HG02852 (cell line): Measurements from ENCODE around the gene CYB561D1.
"Not testable (repeated sequence)": the region's sequence is repeated elsewhere in the genome, so short reads cannot be mapped to it uniquely, and the experiment has no call there.

Experiments
- ATAC-seq: cut with Tn5 transposase; IDR thresholded peaks from one replicate; pipeline ENCODE4 v1.9.1; 2021; ENCODE audit warnings: mild to moderate bottlenecking, moderate library complexity; ENCODE audit not compliant: unreplicated experiment

Gene CYB561D1, protein sequence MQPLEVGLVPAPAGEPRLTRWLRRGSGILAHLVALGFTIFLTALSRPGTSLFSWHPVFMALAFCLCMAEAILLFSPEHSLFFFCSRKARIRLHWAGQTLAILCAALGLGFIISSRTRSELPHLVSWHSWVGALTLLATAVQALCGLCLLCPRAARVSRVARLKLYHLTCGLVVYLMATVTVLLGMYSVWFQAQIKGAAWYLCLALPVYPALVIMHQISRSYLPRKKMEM

DNA sequence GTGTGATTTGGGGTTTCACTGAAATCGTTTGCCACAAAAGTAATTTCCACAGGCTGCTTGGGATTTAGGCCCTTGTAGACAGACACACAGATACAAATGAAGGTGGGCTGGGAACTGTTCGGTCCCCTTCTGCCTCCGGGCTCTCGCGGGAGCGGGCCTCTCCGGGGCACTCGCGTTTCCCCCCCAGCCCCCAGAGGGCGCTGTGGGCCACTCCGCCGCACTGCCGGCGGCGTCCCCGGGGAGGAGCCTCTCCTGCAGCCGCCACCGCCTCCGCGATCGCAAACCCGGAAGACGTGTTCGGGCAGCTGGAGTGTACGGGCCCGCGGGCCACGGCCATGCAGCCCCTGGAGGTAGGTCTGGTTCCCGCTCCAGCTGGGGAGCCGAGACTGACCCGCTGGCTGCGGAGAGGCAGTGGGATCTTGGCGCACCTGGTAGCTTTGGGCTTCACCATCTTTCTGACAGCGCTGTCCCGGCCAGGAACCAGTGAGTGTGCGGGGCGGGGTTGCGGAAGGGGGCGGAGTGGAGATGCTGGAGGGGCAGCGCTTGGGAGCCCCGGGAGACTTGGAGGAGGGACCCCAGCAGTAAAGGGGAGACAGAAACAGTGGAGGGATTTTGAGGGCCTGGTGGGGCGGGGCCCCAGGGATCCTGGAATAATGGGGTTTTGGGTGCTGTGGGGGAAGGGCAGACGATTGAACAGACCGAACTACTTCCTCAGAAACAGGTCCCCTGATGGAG is at the start of gene CYB561D1:
CYB561D1 (plus strand) TSS at position 290 of the 735 bp plus-strand sequence; CDS start at position 336, 46 bp downstream.
- peak; percentile 87 for ATAC-seq

DNA sequence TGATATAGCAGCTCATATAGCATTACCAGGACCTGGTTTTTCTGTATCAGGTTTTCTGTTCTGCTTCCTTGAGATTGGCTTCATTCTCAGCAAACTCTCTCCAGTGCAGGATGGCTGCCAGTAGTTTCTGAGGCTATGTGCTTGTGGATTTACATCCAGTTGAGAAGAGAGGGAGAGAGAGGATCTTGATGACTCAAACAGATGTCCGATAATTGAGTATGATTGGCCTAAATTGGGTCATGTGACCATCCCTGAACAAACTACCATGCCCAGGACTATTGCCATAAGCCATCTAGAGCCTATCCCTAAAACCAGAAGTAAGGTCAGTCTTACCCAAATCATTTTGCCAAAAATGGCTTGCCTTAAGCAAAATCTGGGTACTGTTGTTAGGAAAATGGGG is 49.5 kb upstream of the CYB561D1 start:
- ATAC-seq, result no peak

DNA sequence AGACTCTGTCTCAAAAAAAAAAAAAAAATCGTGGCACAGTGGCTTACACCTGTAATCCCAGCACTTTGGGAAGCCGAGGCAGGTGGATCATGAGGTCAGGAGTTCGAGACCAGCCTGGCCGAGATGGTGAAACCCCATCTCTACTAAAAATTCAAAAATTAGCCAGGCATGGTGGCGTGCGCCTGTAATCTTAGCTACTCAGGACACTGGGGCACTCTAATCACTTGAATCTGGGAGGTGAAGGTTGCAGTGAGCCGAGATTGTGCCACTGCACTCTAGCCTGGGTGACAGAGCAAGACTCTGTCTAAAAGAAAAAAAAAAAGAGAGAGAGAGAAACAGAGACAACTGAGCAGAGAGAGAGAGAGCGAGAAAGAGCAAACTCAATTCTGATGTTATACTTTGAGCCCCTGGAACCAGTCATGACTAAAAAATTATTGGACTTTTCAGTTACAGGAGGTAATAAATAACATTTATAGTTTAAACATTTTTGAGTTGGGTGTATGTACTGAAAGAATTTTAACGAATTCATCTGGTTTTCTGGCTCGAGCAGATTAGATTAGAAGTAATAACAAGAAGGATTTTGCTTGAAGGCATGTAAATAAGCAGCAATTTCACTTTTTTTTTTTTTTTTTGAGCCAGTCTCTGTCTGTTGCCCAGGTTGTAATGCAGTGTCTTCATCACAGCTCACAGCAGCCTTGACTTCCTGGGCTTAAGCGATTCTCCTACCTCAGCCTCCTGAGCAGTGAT is 47.8 kb upstream of the CYB561D1 start:
- ATAC-seq, result not testable (repeated sequence)

DNA sequence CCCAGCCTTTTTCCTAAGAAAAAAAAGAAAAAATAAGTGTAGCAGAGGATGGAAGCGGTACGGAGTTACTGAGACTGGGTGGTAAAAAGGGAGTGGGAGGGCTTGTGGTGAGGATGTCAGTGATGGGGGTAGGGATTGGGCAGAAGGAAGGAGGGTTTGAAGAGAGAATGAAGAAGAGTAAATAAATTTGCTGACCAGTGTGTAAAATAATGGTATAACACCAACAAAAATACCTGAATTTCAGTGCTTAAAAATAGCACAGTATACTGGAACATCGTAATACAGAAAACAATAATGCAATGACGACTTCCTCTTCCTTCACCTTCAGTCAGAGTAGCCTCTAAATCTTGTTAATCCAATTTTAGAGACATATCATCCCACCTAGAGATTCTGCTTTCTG is 46.4 kb upstream of the CYB561D1 start:
- ATAC-seq, result no peak

DNA sequence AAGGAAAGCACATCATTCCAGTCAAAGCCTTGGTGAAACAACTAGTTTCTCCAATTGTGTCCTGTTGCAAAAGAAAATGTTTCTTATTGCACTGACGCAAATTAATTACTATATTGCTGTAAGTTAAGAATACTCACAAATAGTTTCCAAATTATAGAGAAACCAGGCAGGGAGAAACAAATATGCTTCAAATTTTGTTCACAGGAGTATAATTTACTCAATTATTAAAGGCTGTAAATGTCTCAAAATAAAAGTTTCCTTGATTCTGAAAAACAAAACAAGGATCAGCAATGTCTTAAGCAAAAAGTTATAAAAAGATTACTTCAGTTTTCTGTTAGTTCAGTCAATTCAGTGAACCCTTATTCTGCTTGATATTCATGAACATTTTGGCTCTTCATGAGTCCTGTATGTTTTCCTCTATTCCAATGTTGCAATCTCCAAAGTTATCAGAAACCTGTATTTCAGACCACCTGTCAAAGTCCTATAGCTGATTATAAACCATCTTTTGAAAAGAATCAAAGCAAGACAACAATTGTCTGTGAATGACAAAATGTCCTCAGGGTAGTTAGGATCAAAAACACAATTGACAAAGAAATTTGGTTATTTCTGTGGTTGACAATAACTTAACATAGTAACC is 39.3 kb upstream of the CYB561D1 start:
- no peak for ATAC-seq

DNA sequence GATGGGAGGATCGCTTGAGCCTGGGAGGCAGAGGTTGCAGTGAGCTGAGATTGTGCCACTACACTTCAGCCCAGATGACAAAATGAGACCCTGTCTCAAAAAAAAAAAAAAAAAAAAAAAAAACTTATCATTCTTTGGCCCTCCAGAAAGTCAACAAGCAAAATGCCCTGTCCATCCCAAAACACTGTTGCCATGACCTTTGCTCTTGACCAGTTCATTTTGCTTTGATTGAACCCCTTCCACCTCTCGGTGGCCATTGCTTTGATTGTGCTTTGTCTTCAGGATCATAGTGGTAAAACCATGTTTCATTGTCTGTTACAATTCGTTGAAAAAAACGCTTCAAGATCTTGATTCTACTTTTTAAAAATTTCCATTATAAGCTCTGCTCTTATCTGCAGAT is 36.1 kb upstream of the CYB561D1 start:
- no peak for ATAC-seq

DNA sequence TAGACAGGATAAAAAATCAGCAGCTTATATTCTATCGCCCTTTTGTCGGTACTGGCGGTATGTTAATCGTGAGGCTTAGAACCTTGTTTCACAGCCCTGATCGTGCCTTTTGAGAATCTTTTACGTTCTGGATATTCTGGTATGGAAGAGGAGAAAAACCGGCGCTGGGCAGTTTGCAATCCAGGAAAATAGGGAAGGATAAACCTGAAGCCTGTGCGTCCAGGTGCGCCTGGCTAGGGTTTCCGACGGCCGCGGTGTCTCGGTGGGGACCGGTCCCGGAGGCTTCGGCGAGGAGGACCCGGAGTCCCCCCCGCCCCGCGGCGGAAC is 27.8 kb upstream of the CYB561D1 start:
- no peak for ATAC-seq

DNA sequence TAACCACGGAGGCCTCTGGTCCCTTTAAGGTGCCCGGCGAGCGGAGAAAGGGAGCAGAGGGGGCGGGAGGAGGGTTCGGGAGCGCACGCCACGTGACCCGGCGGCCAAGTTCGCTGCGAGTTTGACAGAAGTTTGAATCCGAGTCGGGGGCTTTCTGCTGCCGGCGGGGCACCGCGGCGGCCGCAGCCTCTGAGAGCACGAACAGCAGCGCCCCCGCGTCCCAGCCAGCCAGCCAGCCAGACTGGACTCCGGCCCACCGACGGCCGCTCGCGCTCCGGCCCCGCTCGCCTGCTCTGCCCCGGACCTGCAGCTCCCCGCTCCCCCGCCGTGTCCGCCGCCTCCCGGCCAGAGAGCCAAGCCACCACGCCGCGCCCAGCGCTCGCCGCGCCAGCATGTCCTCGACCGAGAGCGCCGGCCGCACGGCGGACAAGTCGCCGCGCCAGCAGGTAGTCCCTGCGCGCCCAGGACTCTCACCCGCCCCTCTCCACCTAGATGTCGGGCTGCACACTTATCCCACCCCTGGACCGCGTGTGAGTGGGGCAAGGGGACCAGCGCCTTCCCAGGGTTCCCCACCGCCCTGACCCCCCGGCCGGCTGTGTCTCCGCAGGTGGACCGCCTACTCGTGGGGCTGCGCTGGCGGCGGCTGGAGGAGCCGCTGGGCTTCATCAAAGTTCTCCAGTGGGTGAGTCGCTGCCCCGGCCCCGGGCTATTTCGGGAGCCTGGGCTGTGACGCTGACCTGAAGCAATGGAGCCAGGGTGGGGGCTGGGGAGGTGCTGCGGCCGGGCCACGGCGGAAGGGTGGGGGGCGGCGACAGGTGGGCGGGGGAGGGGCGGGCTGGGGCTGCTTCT is 27.2 kb upstream of the CYB561D1 start, which contains the start of gene SYPL2:
SYPL2 (plus strand) TSS at position 95 of the 849 bp plus-strand sequence; CDS start at position 393, 298 bp downstream.
- ATAC-seq, result no peak

DNA sequence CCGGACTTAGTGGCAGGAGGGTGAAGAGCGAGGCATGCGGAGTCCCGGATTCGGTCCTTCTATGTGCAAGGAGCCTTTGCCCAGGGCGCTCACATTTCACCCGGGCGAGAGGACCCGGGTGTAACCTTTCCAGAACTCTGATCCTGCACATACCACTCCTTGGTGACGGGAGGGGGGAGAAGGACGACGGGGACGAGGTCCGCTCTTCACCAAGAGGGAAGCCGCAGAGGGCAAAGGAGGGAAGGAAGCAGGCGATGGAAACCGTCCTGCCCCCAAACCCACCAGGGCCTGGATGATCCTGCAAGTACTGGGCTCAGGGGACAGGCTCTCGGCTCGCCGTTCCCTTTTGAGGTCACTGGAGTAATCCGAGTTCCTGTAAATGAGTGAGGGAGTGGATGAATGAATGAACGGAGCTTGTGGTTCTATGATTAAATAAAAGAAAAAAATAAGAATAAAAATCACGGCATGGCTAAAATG is 26.6 kb upstream of the CYB561D1 start:
- ATAC-seq, result no peak

DNA sequence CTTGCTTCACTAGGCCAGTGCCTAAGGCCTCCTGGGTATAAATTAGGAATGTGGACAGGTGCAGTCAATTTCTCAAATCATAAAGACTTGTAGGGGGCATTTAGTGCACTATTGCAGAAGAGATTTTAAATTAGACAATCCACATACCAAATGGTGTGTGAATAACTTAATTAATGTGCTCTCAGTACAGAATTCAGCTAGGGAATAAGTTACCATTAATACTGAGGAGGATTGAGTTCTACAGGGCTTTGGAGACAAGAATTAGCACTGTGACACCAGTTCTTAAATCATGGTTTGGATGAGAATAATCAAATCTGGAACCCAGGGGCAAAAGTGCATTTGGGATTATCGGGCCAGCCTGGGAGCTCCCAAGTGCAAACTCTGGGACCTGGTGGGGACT is 25.8 kb upstream of the CYB561D1 start:
- ATAC-seq, result no peak

DNA sequence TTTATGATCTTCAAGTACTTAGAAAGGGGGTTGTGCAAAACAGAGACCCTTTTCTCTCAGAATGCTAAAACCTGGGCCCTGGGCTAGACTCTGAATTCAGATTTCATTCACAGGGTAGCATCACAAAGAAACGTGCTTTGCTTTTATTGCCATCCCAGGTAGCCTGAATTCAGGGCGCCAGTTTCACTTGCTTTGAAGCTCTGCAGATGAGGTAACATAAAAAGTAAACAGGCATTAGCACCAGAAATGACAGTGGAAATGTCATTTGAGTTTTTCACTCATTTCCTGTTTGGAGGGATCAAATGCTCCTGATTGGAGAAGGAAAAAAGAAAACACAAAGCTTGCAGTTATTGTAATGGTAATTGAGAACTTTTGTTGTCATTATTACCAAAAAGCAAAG is 25.0 kb upstream of the CYB561D1 start:
- ATAC-seq, result no peak

DNA sequence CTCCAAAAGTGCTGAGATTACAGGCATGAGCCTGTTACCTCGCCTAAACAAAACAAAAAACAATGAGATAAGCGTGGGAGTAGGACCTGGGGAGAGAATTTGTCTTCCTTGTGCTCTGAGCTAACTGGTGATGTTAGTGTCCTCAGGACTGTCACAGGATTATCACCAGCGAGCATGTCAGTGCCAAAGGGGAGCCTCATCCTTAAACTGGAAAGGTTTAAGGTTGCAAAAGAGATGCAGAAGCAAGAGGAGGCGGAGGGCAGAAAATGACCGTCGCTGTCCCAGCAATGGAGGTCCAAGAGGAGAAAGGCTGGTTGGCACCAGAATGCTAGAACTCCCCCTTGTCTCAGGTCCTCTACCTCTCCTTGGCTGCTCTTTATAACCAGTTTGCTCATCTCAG is 23.6 kb upstream of the CYB561D1 start:
- ATAC-seq, result no peak

DNA sequence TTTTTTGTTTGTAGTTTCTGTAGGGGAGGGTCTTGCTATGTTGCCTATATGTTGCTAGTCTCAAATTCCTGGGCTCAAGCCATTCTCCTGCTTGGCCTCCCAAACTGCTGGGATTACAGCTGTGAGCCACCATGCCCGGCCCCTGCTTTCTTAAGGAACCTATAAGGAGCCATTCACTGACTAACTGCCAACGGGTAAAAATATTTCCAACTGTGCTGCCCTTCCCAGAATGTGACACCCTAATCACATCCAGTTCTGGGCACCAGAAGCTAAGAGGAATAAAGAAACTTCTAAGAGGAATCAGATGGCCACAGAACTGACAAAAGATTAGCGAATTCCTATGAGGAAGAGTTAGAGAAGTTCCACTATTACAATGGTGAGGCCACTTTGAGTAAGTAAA is 21.1 kb upstream of the CYB561D1 start:
- no peak for ATAC-seq

DNA sequence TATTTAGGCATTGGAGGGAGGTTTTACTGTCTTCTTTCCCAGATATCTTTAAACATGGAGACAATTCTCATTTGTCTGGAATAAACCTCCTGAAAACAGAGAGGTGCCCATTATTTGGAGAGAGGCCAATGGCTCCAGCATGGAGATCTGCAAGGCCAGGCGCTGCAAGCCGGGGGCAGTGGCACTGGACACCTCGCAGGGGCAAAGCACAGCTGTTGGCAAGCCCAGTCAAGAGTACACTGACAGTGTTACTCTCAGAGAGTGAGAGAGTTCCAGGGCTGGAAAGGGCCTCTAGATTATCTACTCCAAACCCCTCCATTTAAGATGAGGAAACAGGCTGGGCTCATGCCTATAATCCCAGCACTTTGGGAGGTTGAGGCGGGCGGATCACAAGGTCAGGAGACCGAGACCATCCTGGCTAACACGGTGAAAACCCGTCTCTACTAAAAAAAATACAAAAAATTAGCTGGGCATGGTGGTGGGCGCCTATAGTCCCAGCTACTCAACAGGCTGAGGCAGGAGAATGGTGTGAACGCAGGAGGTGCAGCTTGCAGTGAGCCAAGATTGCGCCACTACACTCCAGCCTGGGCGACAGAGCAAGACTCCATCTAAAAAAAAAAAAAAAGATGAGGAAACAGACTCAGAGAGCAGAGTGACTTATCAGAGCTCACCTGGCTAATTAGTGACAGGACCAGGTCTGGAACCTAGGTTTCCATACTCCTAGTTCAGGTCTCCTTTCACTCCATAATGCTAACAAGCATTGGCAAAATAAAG is 20.4 kb upstream of the CYB561D1 start:
- not testable (repeated sequence) for ATAC-seq

DNA sequence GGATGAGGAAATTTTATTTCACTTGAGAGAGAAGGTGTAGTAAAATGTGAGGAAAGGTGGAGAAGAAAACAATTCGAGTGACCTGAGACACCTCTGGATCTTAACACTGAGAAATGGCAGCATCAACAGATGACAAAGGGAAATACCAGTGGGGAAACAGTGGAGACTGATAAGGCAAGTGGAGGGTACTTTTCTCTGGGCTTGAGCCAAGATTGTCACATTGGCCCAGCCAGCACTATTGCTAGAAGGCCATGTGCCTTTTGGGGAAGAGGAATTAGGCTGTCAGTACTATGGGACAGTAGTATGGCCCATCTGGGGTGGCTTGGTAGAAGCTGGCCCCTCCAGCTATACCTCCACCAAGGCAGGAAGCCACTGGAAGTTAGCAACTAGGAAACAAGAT is 19.2 kb upstream of the CYB561D1 start:
- no peak for ATAC-seq

DNA sequence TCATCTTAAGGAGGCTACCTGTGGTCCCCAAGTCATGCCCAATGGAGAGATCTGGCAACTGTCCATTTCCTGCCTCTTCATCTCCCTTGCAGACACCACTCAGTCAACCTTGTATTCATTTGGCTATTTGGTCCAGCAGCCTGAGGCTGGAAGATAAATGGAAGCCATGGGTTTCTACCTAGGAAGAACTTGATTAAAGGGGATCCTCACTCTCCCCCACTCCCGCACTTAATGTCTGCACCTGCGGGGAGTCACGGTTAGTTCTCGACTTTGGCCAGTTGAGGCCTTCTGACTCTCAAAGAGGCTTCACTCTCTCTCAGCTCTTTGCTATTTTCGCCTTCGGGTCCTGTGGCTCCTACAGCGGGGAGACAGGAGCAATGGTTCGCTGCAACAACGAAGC is 18.6 kb upstream of the CYB561D1 start:
- no peak for ATAC-seq

DNA sequence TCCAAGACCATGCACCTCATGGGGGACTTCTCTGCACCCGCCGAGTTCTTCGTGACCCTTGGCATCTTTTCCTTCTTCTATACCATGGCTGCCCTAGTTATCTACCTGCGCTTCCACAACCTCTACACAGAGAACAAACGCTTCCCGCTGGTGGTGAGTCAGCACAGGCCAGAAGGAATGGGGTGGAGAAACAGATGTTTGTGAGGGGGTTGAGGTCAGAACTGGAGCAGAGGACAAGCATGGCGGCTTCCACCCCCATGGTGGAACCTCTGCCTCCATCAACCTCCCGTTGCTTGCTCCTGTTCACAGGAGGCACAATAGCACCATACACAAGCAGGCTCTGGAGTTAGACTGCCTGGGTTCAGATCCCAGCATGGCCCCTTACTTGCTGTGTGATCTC is 17.1 kb upstream of the CYB561D1 start:
- no peak for ATAC-seq

DNA sequence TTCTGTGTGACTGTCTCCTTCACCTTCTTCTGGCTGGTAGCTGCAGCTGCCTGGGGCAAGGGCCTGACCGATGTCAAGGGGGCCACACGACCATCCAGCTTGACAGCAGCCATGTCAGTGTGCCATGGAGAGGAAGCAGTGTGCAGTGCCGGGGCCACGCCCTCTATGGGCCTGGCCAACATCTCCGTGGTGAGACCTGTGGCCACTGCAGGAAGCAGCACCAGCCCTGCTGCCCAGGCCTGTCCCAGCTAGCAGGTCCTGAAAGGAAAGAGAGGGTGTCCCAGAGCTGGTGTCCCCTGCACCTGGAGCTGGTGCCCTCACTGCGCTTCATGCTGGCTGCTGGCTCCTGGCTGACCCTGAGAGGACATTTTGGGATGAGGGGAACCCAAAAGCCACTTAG is 16.1 kb upstream of the CYB561D1 start:
- ATAC-seq, result no peak

DNA sequence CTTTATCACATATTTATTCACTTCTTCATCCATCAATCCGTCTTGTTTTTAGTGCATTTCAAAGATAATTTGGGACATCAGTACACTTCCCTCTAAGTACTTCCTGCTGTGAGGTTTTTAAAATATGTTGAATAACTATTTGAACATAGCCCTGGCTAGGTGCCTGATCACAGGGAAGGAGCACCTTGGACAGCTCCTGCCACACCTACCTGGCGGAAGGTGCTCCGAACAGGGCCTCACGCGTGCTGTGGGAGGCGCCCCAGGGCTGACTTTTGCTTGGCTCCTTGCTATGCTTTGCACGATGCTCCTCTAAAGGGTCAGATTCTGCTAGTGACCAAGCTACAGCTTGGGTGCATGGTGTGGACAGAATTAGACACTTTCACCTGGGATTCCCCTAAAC is 15.1 kb upstream of the CYB561D1 start:
- ATAC-seq, result no peak

DNA sequence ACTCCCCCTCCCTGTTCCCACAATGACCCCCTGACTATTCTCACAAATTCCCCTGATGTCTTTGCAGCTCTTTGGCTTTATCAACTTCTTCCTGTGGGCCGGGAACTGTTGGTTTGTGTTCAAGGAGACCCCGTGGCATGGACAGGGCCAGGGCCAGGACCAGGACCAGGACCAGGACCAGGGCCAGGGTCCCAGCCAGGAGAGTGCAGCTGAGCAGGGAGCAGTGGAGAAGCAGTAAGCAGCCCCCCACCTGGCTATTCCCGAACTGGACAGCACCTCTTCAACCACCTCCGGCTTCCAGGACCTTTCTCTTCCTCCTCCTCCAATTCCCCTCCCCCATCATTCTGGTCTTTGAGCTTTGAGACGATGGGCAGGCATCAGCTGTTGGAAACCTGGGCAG is 14.6 kb upstream of the CYB561D1 start:
- no peak for ATAC-seq
